Femur (tissue), 1 donor: ENCODE measurements around the gene LHX5.

Experiments used
- DNase-seq: peaks from one replicate; pipeline ENCODE4 v3.0.0-alpha.2; 2017

LHX5 gene

DNA sequence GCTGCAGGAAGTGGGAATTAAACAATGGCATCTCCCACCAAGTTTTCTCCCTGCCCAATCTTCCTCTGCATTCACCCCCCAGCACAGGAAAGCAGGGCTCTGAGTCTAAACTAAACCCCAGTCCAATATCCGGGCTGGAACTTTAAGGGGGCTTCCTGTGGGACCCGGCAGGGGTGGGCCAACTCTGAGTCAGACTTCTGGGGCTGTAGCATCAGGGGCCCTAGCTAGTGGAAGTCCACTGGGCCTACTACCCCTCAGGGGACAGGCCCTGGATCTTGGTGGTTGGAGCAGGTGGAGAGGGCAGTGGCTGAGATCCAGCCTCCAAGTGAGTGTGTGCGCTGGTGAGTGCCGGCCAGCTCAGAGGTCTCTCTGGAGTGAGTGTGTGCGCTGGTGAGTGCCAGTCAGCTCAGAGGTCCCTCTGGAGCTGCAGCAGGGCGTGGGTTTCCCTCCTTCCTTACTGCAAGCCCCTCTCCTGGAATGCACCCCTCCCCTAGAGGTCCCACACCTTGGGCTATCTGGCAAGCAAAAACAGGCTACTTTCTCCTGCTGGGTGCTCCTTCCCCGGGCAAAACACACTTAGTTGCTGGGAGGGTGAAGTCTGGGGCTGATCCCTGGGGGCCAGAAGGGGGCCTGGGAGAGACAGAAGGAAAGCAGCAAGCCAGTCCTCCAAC lies 5.6 kb upstream of the LHX5 start:
- DNase-seq = no peak

DNA sequence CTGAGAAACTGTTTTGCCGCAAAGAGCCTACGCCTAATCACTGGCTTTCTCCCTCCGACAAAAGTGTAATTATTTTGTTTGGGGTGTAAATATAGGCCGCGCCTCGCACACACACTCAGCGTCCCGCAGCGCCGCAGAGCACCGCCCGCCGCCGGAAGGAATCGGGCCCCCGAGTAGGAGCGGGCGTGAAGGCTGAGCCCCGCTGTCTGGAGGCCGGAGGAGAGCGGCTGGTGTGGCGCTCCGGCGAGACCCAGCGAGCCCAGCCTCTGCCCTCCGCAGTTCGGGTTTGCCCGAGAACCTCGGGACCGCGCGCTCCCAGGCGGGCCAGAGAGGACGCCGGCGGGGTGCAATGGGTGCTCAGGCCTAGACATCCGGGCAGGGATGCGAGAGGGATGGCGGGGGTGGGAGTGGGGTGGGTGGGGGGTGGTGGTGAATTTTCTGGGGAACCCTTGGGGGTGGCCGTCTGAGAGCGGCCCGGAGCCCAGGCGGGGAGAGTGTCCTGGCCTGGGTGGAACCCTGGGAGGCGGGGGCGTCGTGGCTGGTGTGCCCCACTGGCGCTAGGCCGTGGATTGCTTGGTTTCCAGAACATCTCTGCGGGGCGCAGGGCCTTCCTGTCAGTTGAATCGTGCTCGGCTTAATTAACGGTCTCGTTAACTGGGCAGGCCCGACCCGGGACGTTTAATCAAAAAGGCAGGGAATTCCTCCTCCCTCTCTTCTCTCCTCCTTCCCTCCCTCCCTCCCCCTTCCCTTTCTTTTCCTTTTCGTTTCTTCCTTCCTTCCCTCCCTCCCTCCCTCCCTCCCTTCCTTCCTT lies 4.7 kb upstream of the LHX5 start:
- DNase-seq = no peak

GRCh38 chr12:113475451-113476175 lies 3.9 kb upstream of the LHX5 start:
- DNase-seq = no peak

DNA sequence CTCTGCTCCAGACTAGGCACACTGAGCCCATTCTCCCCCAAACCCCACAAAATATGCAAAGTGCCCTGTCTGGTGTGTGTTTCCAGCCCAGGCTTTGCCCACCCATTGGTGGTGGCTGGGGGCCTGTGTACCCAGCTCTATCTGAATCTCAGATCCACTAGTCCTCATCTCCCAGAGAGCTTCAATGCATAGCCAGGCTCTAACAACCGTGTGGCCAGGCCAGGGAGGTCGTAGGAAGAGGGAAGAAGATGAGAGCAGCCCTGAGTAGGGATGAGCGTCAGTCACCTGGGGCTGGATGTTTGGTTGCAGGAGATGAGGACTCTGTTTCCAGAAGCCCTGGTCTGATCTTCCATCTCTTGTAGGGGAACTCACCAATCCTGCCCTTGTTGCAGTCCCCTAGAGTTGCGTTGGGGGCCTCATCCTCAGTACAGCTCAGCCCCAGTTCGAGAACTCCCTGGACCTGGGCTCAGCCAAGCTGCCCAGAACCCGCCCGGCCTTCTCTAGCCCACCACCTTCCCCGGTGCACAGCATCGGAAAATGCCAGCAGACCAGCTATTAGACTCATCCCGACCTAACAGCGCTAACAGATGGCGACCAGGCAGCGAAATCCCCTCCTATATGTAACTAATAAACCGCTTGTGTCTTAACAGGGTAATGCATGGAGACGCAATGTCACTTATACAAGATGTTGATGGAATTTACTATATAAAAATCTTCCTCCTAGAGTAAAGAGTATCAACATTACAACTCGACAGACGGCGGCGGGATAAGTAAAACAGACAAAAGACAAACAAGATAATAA lies 3.2 kb upstream of the LHX5 start:
- DNase-seq = no peak

GRCh38 chr12:113473942-113474341 lies 2.3 kb upstream of the LHX5 start:
- DNase-seq = no peak

DNA sequence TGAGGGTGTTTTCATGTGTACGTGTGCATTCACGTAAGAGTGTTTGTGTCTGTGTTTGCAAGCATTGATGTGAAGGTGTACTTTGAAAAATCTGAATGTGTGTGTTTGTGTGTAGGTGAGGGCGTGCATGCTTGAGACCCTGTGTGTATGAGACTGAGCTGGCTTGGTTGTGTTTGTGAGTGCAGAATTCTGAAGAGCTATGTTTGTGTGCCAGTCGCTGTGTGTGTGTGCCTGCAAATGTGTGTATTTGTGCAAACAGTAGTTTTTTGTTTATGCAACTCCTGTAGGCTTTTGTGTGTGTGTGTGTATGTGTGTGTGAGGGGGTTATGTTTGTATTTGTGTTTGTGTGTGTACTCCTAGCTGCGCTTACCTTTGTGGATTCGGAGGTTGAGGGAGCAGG lies 1.7 kb upstream of the LHX5 start:
- DNase-seq = no peak

- DNase-seq = no peak
Measured at GRCh38 chr12:113472191-113473121, 785 bp upstream of the LHX5 start.

DNA sequence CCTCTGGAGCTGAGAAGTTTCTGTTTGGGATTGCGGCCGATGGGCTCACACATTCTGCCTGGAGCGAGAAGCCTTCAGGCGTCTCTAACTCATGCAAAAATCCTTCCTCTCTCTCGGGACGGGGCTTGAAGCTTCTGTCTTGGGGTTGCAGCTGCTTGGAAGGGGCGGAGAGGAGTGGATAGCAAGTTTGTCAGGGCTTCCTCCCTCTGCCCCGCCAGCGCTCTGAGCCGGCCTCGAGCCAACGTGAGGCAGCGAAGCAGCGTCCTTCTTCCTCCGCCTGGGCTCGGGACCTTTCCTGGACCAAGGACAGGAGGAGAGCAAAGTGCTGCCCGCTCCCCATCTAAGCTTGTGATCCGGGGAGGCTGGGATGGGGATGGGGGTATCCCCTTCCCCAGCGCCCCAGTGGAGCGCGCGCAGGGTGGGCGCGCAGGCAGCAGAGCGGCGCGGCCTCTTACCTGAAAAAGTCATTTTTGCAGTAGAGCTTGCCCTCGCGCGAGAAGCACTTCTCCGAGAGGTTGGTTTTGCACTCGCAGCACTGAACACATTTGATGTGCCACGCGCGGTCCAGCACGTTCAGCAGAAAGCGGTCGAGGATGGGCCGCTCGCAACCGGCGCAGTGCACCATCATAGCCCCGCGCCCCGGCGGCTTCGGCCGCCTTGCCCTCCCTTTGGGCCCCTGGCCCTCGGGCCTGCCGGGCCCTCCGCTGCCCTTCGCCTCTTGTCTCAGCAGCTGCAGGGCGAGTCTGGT lies 626 bp downstream of the LHX5 start:
- no peak for DNase-seq

- DNase-seq = no peak
Measured at GRCh38 chr12:113469949-113470743, 1.5 kb downstream of the LHX5 start.

DNA sequence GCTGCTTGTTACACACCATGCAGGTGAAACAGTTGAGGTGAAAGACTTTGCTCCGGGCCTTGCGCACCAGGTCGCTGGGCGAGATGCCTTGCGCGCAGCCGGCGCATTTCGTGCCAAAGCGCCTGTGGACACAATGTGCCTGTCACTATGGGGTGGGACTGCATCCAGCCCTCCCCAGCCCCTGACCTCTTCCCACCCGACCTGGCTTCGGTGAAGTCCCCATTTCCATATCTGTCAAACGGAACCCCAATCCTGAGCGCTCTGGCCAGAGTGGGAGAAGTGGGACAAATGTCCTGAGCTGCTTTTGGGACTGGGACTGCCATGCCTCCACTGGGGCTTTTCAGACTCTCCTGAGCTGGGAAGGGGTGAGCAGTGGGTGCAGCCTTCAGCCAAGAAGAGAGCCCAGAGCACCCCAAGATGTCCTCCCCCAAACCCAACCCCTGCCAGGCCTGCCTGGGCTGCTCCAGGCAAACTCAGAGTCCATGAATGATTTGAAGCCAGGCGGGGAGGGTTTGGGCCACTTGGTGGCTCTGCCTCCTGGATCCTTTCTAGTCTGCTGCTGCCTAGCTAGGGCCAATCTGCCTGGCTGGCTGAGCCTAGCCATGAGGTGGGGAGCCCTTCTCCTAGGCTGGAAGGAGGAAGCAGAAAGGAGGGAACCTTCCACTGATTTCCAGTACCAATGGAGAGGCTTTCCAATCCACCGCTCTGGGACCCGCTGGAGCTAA lies 2.3 kb downstream of the LHX5 start:
- no peak for DNase-seq

GRCh38 chr12:113468365-113469223 lies 3.1 kb downstream of the LHX5 start:
- DNase-seq = no peak

DNA sequence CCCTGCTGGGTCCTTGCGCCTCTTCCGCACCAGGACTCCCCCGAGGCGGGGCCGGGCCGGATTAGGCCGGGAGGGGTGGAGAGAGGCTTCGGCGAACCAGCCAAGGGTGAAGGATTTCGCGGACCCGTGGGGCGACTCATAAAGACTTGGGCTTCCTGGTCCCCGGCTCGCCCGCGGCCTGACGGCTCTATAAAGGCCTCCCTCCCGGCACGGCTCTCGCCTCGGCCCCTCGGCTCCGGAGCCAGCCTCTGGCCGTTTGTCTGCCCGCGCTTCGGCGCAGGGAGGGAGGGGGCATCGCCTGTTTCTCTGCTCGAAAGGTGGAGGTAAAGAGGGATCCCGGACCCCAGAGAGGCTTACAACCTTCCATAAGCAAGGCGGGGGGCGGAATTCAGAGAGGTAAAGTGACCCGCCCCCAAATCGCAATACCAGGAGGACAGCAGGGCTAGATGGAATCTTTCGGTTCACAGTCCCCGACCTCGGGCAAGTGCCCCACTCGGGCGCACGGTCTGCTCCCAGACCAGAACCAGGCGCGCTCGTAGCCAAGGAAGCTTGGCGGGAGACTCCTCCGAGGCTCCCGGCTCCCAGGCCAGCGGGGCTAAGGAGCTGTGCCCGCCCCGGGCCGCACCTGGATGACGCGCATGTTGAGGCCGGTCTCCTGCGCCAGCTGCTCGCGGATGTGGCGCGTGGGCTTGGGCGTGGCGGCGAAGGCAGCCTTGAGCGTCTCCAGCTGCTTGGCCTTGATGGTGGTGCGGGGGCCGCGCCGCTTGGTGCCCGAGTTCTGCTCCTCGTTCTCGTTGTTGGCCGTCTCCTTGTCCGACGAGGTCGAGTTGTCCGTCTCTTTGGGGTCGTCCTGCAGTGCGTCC lies 3.9 kb downstream of the LHX5 start:
- DNase-seq = no peak

- no peak for DNase-seq
Measured at GRCh38 chr12:113467142-113467501, 4.5 kb downstream of the LHX5 start.

DNA sequence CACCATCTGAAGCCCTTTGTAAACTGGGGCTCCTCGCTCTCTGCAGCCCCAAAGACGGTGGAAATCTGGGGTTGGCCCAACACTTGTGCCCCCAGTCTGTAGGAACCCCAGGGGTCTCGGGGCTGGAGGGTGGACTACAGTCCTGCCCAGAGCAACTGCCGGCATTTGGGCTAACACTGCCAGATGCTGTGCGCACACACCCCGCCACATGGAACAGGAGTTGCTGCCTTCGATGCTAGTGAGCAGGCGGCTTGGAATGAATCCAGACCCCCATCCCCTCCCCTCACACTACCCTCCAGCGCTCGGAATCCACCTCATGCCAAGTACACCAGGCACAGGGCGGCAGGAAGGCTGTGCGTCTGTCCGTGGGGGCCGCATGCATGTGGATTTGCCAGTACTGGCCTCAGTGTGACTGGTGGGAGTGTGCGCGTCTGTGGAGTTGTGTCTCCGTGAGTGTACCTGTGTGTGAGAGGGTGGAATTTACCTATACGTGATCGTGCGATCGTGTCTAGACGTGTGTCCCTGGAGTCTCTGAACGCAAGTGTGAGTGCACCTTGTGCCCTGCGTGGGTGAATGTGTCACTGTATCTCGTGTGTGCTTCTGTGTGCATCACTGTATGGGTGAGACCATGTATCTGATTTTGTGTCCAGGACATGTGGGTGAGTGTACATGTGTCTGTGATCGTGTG lies 5.1 kb downstream of the LHX5 start:
- no peak for DNase-seq

DNA sequence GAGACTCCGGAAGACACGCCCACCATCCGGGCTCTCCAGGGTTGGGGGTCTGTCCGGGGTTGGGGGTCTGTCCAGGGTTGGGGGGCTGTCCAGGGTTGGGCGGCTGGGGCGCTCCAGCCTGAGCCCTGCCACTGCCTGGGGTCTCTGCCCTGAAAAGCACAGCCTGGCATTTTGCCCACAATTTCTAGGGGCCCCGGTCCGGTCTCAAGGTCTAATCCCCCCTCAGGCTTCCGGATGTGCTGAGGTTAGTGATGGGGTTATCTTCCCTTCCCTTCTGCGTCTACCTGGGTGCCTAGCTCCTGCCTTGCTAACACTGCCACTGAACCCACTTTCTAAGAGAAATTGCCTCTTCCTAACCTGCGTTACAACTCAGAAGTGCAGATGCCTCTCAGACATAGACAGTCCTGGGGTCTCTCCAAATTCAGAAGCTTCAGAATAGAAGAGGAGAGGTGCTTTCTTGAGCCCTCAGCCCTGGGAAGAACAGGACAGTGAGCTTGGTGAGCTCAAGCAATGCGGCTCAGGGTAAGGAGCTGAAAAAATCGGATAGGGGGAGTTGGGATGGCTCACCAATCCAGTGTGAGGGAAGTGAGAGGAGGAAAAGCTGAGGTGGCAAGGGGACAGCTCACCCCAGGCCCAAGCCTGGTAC lies 5.7 kb downstream of the LHX5 start:
- DNase-seq = no peak
